HG03342 (cell line): ENCODE data around the gene DLG1.
A peak's percentile ranks its signal among the peaks of the same experiment; 100 is the strongest.

ENCODE experiments used
- ATAC-seq: cut with Tn5 transposase; IDR thresholded peaks from one replicate; pipeline ENCODE4 v1.9.1; 2021; ENCODE audit warnings: mild to moderate bottlenecking, moderate library complexity; ENCODE audit not compliant: unreplicated experiment

DLG1 gene

DNA sequence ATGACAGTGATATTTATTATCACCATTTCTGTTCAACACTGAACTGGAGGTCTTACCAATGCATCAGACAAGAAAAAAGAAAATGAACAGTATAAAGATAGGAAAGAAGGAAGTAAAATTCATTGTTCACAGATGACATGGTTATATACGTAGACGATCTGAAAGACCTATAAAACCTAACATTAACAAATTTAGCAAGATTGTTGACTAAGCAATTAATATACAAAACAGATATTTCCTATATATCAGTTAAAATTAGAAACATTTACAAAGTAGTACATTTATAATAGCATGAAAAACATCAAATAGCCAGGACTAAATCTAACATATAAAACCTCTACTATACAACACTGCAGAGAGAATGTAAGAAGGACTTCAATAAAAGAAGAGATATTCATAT lies 176.0 kb downstream of the DLG1 start:
- ATAC-seq, result no peak

DNA sequence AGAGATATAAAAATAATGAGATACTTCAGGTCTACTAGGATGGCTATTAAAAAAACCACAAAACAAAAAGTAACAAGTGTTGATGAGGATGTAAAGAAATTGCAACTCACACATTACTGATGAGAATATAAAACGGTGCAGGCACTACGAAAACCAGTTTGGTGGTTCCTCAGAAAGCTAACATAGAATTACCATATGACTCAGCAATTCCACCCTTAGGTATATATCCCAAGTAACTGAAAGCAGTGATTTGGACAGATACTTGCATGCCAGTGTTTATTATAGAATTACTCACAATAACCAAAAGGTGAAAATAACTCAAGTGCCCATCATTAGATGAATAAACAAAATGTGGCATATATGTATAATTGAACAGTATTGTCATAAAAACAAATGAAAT lies 181.3 kb downstream of the DLG1 start:
- ATAC-seq, result no peak

DNA sequence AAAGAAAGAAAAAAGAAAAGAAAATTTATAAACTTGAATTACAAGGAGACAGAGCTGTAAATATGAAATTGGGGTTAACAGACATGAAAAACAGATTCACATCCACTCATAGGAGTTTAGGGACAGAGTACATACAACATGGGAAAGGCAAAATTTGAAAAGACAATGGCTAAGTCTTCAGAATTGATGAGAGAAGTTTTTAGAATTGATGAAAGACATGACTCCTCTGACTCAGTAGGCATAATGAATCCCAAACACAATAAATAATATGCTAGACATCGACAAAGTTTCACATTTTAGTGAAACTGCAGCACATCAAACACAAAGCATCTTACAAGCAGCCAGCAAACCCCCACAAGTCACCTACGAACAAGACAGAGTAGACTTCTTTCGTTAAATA lies 184.4 kb downstream of the DLG1 start:
- ATAC-seq, result no peak

DNA sequence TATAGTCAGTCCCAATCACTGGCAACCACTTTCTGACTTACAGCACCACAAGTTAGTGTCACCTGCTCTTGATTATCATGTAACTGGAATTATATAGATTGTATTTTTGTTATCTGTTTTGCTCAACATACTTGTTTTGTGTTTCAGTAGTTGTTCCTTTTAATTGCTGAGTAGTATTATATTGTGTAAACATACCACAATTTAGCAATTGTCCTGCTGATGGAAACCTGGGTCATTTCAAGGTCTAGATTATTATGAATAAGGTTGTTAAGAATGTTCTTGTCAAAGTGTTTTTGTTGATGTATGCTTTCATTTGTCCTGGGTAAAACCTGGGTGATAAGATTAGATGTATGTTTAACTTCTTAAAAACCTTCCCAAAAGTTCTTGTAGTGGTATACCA lies 186.7 kb downstream of the DLG1 start:
- ATAC-seq, result no peak

DNA sequence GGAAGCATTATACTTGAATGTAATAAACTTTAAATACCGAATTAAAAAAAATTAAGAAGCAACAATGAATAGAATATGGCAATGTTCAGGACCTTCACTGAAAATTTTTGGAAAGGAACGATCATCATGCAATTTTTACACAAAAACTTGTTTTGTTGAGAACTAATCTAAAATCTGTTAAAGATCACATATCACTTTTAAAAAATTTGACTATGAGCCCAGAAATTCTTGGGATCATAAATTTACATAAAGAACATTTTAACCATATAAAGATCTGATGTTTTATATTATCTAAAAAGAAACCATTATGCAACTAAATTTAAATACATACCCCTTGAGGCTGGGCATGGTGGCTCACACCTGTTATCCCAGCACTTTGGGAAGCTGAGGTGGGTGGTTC lies 192.6 kb downstream of the DLG1 start:
- no peak for ATAC-seq

DNA sequence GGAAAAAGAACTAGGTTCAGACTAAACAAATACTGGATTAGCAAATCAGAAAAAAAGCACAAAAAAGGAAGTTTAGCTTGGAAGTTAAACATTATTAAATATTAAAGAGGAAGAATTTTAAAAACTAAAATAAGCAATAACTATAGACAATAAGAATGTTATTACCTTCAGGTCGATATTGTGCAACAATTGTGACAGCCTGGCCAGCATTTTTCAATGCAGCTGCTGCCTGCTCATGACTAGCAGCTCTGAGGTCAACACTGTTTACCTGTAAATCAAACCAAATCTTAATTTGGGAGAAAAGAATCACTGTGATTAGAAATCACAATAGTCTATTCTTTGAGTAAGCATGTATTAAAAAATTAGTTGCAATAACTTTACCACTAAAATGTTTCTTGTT lies 193.7 kb downstream of the DLG1 start:
- no peak for ATAC-seq

DNA sequence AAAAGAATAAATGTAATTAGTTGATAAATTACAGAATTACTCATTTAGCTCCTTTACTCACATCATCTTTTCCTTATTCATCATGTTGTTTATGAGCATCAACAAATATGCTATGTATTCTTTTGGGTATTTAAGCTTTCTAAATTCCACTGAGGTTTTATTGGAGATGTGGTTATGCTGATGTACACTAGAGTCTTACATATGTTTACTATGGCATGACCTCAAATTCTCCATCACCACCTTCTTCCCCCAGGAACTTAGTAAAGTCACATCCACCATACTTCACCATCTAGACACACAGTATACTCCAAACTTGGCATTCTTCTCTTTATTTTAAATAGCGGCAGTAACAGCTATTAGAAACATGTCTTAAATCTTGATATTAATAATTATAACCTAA lies 194.6 kb downstream of the DLG1 start:
- no peak for ATAC-seq

DNA sequence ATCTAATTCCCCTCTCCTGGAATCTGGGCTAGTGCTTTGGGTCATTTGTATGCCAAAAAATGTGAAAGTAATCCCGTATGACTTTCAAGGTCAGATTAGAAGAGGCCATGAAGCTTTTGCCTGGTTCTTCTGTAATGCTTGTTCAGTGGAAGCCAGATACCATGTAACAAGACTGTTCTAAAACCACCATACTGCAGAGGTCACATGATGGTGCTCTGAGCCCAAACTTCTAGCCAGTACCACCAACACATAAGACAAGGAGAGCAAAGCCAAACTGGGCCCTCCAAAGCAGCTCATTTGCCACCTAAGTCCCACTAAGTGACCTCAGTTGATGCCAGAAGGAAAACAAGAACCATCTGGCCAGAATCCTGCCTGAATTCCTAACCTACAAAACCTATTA lies 204.5 kb downstream of the DLG1 start:
- no peak for ATAC-seq

DNA sequence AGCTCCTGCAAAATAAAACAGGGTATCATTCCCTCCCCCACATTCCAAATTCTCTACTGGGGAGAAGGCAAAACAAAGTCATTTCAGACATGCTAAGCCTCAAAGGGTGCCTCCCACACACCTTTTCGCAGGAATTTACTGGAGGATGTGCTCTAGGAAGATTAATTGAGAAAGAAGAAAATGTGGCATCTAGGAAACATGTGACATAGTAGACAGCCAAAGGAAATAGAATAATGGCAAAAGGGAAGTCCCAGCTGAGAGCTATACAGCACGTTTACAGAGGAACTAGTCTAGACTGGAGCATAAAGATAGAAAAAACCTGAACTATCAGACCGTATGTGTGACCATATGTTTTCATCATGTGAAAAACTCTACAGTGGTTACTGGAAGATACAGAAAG lies 210.0 kb downstream of the DLG1 start:
- ATAC-seq, result no peak

DNA sequence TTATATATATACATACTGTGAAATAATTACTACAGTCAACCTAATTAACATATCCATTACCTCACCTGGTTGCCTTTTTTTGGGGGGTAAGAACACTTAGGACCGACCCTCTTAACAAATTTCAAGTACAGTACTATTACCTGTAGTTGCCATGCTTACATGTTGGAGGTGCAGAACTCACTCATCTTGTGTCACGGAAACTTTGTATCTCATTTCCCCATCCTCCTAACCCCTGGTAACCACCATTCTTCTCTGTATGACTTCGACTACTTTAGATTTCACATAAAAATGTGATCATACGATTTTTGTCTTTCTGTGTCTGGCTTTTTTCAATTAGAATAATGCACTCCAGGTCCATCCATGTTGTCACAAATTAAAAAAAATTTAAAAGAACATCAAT lies 213.3 kb downstream of the DLG1 start:
- ATAC-seq, result no peak

DNA sequence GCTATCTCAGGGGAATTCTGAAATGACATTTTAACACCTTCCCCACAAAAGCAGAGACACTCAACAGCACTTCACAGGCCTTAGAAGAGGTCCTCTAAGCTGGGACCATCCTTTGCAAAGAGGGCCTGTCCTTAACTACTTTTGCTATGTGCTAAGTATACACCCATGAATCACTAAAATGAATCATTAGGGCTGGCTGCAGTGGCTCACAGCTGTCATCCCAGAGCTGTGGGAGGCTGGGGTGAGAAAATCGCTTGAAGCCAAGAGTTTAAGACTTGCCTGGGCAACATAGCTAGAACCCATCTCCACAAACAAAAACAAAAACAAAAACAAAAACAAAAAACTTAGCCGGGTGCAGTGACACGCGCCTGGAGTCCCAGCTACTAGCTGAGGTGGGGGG lies 214.9 kb downstream of the DLG1 start:
- ATAC-seq, result no peak

DNA sequence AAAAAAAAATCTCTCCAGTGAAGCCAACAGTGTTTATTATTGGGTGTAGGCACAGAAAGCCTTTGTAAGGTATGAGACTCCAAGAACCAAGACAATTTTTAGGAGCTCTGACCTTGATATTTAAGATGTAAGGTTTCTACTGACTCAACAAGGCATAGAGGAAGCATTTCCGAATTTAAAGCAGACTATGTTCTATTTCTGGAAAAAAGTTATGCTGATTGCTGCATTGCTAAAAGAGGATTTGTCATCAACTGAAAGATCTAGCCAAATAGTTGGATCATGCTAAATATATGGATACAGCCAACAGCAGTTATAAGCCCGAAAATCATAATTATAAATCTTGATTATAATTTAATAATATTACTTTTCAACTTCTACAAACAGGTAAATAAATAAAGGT lies 215.5 kb downstream of the DLG1 start:
- no peak for ATAC-seq

DNA sequence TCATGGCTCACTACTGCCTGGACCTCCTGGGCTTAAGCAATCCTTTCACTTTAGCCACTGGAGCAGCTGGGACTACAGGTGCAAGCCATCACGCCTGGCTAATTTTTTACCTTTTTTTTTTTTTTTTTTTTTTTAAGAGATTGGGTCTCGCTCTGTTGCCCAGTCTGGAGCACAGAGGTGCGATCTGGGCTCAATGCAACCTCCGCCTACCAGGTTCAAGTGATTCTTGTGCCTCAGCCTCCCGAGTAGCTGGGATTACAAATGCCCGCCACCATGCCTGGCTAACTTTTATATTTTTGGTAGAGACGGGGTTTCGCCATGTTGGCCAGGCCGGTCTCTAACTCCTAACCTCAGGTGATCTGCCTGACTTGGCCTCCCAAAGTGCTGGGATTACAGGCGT lies 218.1 kb downstream of the DLG1 start:
- no peak for ATAC-seq

DNA sequence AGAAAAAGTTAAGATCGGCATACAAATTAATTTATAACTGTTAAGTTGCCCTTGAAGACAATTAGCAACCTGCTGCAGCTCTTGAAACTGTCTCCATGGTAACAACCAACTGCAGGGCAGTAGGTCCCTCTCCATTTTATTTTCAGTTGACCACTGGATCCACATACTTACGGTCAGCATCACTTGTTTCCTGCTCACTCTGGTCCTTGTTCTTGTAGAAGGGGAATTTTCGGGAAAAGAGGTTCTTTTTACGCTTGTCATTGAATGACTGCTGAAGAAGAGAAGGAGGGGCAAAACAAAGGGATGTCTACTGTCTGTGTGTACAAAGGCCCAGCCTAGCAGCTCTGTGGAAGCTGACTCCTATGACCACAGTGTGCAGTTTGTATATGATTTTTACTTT lies 222.0 kb downstream of the DLG1 start:
- no peak for ATAC-seq

DNA sequence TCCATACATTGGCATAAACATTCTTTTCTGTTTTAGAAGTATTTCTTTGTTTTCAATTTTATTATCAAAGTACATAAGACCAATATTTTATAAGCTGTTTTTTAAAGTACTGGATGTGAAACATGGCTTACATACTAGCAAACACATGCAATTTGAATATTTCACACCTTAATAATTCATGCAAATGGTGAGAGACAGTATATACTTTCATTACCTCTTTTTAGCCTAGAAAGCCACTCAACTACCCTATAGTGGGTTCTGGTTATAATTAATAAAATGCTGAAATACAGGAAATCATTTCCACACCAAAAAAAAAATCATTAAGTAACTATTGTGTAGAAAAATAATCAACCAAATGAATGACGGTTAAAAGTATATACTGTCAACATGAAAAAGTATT lies 230.3 kb downstream of the DLG1 start:
- no peak for ATAC-seq

DNA sequence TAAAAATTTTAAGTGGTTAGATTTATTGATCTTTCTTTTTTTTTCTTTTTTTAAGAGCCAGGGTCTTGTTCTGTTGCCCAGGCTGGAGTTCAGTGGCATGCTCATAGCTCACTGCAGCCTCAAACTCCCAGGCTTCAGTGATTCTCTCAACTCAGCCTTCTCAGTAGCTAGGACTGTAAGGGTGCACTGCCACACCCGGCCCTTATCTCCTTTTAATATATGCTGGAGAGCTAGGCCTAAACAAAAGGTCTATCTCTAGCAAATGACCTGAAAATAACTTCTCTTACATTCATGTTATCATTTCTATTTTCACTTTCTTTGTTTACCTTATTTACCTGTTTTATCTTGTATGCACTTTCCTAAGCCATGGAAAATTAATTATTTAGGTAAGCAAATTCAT lies 233.6 kb downstream of the DLG1 start:
- no peak for ATAC-seq

DNA sequence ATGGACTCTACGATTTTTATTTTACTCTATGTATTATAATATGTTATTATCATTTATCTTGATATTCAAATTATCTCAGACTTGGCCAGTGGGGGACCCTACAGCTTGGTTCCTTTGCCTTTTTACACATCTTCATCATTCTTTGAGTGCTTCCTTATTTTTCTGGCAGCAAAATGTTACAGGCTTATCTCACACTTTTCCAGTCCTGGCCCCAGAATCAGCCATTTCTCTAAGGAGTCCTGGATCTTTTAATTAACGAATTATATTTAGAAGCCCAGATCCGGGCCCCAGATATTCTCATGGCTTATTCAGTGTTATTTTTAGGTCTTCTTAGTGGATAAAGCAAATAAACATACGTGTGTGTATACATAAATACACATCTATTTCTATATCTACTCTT lies 236.0 kb downstream of the DLG1 start:
- ATAC-seq, result no peak

DNA sequence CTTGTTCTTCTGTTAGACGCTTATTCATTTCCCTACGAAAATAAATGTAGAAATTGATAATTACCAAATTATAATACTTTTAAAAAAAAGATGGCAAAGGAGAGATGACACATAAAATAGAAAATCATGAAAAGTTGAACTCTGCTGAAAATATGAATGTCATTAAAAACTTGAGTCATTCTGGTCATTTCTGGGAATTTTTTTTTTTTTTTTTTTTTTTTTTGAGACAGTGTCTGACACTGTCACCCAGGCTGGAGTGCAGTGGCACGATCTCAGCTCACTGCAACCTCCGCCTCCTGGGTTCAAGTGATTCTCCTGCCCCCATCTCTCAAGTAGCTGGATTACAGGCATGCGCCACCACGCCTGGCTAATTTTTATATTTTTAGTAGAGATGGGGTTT lies 246.8 kb downstream of the DLG1 start:
- peak; percentile 24 for ATAC-seq

DNA sequence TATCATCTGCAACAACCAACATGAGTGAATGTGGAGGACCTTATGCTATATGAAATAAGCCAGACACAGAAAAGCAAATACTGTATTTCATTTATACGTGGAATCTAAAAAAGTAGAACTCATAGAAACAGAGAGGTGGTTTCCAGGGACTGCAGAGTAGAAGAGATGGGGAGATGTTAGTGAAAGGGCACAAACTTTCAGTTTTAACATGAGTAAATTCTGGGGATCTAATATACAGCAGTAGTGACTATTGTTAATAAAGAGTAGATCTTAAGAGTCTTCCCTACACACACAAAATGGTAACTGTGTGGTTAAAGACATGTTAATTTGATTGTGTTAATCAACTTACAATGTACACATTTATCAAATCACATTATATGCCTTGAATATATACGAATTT lies 247.9 kb downstream of the DLG1 start:
- ATAC-seq, result no peak

DNA sequence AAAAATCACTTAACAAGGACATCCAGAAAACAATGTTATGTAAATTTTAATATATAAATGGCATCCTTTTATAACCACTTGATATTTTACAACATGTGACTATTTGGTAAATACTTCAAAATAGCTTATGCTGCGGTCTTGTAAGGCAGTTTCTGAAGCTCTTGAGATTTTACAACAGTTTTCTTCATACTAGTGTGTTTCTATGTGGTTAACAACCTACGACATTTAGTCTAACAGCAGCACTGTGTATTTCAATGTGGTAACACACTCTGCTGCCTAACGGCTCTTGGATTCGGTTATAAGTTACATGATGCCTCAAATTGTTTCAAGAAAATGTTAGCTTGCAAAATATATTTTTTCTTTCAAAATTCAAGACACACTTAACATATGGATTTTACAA lies 255.9 kb downstream of the DLG1 start:
- ATAC-seq, result no peak

DNA sequence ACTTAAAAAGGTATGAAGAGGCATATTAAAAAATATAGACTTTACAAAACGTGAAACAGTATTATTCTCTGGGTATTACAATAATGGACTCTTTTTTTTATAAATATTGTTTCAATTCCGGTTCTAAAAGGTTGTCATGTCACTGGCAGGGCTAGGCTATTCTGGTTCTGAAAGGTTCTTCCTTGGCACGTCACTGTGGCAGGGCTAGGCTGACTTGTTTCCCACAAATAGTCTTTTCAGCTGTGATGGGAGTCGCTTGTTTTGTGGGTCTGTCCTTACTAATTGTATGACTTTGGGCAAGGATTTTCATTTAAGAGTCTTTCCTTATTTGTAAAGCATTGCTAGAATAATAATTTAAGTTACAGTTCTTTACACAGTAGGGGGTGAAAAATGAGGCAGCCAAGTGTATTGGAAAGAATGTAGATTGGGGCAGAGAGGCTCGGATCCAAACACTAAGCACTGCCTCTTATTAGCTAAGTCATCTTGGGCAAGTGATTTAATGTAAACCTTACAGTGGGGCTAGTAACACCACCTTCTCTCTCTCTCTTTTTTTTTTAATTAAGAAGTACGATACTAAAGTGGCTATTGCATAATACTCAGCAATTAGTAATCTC lies 256.4 kb downstream of the DLG1 start:
- ATAC-seq, result no peak

DNA sequence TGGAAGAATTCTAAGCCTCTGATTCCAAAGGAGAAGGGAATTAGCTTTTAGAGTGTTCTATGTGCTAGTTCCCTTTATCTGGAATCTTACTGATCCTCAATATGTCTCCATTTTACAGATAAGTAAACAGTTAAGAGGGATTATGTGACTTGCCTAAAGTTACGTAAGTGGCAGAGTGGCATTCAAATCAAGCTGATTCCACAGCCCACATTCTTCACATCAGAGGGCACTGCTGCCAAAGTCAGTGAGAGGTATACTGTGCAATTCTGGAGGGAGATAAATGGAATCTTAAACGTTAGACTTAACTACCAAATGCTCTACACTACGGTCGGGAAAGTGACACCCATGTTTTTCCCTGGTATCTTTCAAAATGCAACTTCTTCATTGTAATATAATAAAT lies 257.8 kb downstream of the DLG1 start:
- ATAC-seq, result no peak

DNA sequence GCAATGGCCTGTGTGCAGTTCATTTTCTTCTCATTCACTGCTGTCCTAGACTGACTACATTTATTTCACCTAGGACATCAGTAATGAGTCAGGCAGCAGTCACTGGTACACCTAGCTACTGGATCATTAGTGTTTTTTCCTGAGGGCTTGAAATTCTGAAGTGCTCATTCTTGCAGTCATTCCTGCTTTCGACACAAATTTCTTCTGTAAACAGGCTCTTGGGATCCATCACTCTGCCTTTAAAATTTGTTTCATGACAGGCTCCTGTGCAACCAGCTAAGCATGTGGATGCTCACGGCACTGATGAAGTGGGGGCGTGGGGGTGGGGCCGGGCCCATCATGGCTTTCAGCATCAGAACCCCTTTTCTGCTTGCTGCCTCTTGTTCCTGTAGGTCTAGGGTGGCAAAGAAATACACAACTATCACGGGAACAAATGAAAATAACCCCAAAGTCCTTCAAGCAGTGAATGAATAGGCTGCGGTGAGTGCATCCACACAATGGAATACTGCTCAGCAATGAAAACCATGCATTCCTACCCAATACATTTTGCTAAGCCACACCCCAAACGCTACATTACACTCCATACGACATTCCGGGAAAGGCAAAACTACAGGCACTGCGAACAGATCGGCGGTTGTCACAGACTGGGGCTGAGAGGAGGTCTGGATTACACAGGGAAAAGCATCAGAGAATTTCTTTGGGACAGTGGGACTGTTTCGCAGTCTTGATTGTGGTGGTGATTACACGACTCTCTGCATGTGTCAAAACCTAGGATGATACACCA lies 259.5 kb downstream of the DLG1 start:
- ATAC-seq, result no peak
